GM21825 (cell line): ENCODE data around the gene CLPTM1.
A peak's percentile ranks its signal among the peaks of the same experiment; 100 is the strongest.
"Not testable (repeated sequence)": the region's sequence is repeated elsewhere in the genome, so short reads cannot be mapped to it uniquely, and the experiment has no call there.

Experiments
- ATAC-seq: cut with Tn5 transposase; IDR thresholded peaks from one replicate; pipeline ENCODE4 v1.9.1; 2021; ENCODE audit warnings: mild to moderate bottlenecking, moderate library complexity; ENCODE audit not compliant: unreplicated experiment

CLPTM1 gene

DNA sequence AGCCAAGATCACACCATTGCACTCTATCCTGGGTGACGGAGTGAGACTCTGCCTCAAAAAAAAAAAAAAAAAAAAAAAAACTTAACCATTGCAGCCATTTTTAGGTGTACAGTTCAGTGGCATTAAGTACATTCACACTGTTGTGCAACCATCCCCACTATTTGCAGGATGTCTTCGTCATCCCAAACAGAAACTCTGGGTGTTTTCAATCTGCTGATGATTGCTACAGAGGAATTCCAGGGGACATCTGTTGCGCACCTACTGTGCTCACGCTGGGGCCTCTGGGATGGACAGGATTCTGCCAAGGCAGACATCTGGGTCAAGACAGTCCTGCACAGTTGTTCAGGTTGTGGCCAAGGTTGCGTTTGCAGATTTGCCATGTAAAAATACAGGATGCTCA lies 15.5 kb upstream of the CLPTM1 start:
- no peak for ATAC-seq

GRCh38 chr19:44942067-44942571 lies 13.1 kb upstream of the CLPTM1 start, which contains the start of gene APOC4:
Gene APOC4 (plus strand): TSS chr19:44942237. CDS start chr19:44942278, 41 bp downstream.
- no peak for ATAC-seq

DNA sequence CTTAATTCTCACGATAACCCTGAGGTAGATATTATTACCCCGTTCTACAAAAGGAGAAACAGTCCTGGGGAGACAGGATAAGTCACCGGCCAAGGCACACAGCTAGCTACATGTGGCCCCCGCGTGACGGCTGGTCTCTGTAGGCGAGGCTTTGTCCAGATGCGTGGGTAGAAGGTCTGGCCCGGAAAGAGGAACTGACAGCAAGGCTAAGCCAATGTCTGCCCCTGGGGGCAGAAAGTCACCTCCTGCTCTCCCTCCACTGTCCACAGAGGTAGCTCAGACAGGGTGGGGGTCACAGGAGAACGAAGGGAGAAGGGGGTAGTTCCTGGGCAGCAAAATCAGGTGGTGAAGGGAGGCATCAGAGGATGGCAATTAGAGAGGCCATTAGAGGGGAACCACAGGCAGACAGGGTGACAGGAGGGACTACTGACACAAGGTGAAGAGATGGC lies 11.4 kb upstream of the CLPTM1 start:
- no peak for ATAC-seq

- ATAC-seq = no peak
These were observed 8.1 kb upstream of the CLPTM1 start for GRCh38 chr19:44947041-44947581.

GRCh38 chr19:44948237-44948636 lies 6.9 kb upstream of the CLPTM1 start:
- ATAC-seq = no peak

DNA sequence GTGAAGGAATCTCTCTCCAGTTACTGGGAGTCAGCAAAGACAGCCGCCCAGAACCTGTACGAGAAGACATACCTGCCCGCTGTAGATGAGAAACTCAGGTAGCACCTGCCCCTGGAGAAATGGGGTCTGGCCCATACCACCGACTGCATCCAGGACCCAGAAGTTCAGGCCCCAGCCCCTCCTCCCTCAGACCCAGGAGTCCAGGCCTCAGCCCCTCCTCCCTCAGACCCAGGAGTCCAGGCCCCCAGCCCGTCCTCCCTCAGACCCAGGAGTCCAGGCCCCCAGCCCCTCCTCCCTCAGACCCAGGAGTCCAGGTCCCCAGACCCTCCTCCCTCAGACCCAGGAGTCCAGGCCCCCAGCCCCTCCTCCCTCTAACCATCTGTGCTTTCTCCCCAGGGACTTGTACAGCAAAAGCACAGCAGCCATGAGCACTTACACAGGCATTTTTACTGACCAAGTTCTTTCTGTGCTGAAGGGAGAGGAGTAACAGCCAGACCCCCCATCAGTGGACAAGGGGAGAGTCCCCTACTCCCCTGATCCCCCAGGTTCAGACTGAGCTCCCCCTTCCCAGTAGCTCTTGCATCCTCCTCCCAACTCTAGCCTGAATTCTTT lies 6.3 kb upstream of the CLPTM1 start:
- no peak for ATAC-seq

DNA sequence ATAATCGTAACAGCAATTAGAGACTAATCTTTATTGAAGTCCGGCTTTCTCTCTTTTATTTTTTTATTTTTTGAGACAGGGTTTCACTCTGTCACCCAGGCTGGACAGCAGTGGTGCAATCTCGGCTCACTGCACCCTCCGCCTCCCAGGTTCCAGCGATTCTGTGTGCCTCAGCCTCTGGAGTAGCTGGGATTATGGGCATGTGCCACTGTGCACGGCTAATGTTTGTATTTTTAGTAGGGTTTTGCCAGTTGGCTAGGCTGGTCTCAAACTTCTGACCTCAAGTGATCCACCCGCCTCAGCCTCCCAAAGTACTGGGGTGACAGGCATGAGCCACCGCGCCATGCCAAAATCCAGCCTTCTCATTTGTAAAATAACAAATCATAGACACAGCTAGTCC lies 5.6 kb upstream of the CLPTM1 start:
- no peak for ATAC-seq

GRCh38 chr19:44951179-44952159 lies 3.7 kb upstream of the CLPTM1 start:
- no peak for ATAC-seq

GRCh38 chr19:44954278-44954648 lies 917 bp upstream of the CLPTM1 start:
- ATAC-seq = no peak

DNA sequence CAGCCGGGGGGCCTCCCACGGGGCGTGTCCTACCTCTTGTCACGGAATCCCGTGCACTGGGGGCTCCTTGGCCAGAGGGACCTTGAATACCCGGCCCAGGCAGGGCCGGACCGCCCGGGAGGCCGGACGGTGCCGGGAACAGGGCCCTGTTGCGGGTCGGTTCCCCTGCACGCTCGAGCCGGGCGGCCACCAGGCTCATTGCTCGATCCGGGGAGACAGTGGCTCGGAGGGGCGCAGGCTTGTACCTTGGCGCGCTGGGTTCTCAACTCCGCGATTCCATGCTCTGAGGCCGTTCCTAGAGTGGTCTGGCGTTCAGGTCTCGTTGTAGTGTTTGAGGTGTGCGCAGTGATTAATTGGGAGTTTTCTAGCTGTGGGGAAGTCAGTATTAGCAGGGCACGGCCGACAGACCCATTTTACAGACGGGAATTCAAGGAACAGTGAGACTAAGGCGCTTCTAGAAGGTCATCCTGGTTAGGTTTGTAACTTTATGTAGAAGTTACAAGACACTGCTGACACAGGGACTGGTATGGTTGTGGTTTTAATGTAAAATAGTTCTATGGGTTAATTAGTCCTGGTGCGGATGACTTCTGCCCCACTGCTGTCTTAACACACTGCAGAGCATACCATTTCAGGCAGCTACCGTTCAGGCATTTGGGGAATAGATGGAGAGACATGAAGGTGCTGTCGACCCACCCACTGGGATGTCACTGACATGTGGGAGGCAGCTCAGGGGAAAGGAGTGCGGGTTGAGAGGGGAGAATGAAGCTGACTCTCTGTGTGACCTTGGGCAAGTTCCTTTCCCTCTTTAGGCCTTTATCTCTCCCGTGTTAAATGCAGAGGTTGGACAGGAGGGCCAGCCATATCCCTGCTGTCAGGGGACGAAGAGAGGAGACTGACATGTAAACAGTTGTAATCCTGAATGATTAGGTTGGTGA lies 592 bp downstream of the CLPTM1 start:
- ATAC-seq = peak; percentile 25

DNA sequence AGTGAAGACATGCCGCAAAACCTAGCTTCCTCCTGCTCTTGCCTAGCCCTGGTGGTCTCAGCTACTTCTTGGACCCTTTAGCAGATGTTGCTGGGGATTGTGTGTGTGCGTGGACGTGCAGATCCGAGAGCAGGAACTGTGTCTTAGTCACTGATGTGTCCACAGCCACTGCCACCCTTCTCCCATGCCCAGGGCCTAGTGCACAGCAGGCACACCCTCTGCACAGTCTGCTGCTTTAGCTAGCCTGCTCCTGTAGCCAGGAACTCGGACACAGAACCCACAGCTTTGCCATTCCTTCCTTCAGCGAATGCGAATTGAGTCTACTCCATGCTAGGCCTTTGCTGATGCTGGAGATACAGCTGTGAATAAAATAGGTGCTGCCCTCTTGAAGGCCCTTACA lies 2.3 kb downstream of the CLPTM1 start:
- ATAC-seq = no peak

DNA sequence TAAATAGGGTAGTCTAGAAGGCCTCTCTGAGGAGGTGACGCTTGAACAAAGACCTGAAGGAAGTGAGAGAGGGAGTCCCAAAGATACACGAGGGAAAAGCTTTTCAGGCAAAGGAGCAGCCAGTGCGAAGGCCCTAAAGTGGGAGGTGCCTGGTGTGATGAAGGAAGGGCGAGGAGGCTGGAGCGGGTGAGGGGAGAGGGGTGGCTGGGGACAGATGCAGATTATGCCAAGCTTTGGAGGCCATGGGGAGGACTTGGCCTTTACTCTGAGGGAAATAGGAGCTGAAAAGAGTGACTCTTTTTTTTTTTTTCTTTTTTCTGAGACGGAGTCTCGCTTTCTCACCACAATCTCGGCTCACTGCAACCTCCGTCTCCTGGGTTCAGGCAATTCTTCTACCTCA lies 2.9 kb downstream of the CLPTM1 start:
- no peak for ATAC-seq

- no peak for ATAC-seq
These were observed 4.5 kb downstream of the CLPTM1 start for GRCh38 chr19:44959691-44960090.

DNA sequence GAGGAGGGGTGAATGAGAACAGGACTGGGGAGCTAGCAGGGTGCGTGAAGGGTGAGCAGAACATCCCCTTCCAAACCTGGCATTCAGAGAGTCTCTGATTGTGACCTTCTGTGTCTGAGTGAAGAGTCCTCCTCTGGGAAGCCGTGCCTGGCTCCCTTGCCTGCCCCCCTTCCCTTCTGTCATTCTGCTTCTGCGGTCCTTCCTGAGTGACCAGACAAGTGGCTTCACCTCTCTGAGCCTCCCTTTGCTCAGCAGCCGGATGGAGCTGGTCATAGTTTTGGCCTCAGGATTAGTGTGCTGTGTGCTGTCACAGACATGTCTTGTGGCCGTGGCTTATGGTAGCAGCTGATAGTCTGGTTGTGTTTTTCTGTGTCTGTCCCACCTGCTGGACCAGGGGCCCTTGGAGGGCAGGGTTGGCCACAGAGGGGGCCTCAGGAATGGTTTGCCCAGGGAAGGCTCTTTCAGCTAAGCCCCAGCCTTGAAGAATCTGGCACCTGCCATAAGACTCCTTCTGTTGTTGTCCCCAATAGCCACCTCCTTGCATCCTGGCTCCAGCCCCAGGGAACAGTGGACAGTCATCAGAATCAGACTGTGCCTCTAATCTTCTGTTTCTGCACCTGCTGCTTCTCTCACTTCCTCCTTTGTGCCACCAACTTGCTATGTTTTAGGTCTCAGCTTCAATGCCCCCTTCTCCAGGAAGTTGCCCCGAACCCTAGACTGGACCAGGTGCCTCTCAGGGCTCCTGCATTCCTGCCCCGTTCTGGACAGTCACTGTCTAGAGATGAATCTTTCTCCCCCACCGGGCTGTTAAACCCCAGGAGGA lies 5.9 kb downstream of the CLPTM1 start:
- no peak for ATAC-seq

- no peak for ATAC-seq
These were observed 6.6 kb downstream of the CLPTM1 start for GRCh38 chr19:44961821-44962220.

DNA sequence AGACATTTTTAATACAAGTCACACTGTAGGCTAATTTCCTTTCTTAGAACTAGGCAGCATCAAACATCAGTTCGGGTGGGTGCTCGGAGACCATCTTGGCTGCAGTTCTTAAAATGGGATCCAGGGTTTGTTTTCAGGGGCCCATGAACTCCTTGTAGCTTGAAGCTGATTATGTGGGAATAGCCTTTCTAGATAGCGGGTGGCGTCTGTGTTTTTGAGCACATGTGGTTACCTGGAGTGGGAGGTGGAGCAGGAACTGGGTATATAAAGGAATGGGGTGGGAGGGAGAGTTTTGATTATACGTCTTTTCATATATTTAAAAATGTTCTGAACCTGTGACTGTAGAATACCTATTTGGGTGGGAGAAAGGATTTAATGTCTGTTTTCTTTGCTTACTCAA lies 12.9 kb downstream of the CLPTM1 start:
- ATAC-seq = no peak

DNA sequence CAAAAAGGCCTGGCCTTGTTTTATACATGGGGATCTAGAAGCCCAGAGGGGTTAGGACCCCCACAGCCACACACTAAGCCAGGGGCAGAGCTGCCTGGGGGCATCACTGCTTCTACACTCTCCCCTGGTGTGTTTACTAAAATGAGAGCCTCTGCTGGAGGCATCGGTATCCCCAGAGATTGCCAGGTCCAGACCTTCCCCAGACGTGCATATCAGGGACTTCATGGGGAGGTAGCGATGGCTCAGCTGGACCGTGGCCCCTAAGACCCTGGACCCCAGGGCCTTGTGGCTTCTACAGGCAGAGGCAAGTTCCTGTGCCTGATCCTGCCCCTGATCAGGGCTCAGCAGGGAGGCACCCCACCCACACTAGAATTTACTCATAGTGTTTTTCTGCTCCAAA lies 13.5 kb downstream of the CLPTM1 start:
- no peak for ATAC-seq

DNA sequence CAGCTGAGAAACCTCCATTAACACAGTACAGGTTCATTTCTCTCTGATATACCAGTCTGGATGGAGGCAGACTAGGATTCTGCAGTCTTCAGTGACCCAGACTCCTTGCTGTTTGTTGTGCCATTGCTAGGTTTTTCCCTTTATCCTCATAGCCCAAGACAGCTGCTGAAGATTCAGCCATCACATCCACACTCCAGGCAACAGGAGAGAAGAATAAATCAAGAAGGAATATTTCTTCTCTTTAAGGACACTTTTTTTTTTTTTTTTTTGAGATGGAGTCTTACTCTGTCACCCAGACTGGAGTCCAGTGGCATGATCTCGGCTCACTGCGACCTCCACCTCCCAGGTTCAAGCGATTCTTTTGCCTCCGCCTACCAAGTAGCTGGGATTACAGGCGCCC lies 14.3 kb downstream of the CLPTM1 start:
- no peak for ATAC-seq

DNA sequence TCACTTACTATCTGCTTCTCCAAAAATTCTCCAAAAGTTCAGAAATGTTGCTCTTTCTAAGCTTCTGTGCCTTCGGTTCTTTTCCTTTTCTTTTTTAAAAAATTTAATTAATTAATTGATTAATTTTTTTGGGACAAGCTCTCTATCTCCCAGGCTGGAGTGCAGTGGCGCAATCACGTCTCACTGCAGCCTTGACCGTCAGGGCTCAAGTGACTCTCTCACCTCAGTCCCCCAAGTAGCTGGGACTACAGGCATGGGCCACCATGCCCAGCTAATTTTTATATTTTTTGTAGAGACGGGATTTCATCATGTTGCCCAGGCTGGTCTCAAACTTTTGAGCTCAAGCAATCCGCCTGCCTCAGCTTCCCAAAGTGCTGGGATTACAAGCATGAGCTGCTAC lies 16.3 kb downstream of the CLPTM1 start:
- ATAC-seq = not testable (repeated sequence)

- no peak for ATAC-seq
These were observed 17.6 kb downstream of the CLPTM1 start for GRCh38 chr19:44972802-44973201.
